H9 (cell line): ENCODE results near the gene MSLN. TPM values are rescaled to one million over a fixed set of nuclear protein-coding genes. Genes with fewer than 3 reads are reported as not detected.

Source experiments
- DNase-seq: peaks from one replicate; pipeline ENCODE4 v3.0.0-alpha.2; 2017
- H2AFZ ChIP-seq: one replicate; pipeline ENCODE4 v1.6.1; 2013; ENCODE audit warnings: mild to moderate bottlenecking, low read length, control low read depth, moderate library complexity
- H2AK5ac ChIP-seq: 2 replicates; pipeline ENCODE4 v1.6.1; 2013; ENCODE audit warnings: low read length, control low read depth, mixed read lengths; ENCODE audit not compliant: insufficient read length
- H2BK120ac ChIP-seq: one replicate; pipeline ENCODE4 v1.6.1; 2013; ENCODE audit warnings: low read depth, mild to moderate bottlenecking, low read length, control low read depth, inconsistent platforms; ENCODE audit not compliant: poor library complexity, severe bottlenecking
- H2BK12ac ChIP-seq: 2 replicates; pipeline ENCODE4 v1.6.1; 2013; ENCODE audit warnings: low read length, control low read depth, mixed read lengths, low read depth; ENCODE audit not compliant: insufficient read length
- H2BK15ac ChIP-seq: 2 replicates; pipeline ENCODE4 v1.6.1; 2013; ENCODE audit warnings: low read depth, low read length, control low read depth
- H2BK20ac ChIP-seq: one replicate; pipeline ENCODE4 v1.6.1; 2013; ENCODE audit warnings: low read depth, mild to moderate bottlenecking, low read length, control low read depth, inconsistent platforms; ENCODE audit not compliant: poor library complexity, severe bottlenecking
- H2BK5ac ChIP-seq: 2 replicates; pipeline ENCODE4 v1.6.1; 2013; ENCODE audit warnings: low read length, control low read depth, mixed read lengths; ENCODE audit not compliant: insufficient read length
- H3K14ac ChIP-seq: 2 replicates; pipeline ENCODE4 v1.6.1; 2013; ENCODE audit warnings: low read length, control low read depth; ENCODE audit not compliant: insufficient read depth
- H3K18ac ChIP-seq: 2 replicates; pipeline ENCODE4 v1.6.1; 2013; ENCODE audit warnings: low read depth, mild to moderate bottlenecking, mixed read lengths, low read length, control low read depth; ENCODE audit not compliant: insufficient read length
- H3K23ac ChIP-seq: 2 replicates; pipeline ENCODE4 v1.6.1; 2013; ENCODE audit warnings: low read length, control low read depth, mixed read lengths, low read depth; ENCODE audit not compliant: insufficient read length
- H3K23me2 ChIP-seq: 2 replicates; pipeline ENCODE4 v1.6.1; 2013; ENCODE audit warnings: low read depth, mild to moderate bottlenecking, mixed read lengths, low read length, control low read depth; ENCODE audit not compliant: insufficient read length, poor library complexity, severe bottlenecking
- H3K27ac ChIP-seq: 2 replicates; pipeline ENCODE4 v1.5.1; 2013; ENCODE audit warnings: low read length, control low read depth, mixed read lengths, low read depth; ENCODE audit not compliant: insufficient read length
- H3K27me3 ChIP-seq: 2 replicates; pipeline ENCODE4 v1.6.1; 2013; ENCODE audit warnings: low read length, control low read depth, inconsistent platforms; ENCODE audit not compliant: insufficient read depth
- H3K4ac ChIP-seq: 2 replicates; pipeline ENCODE4 v1.6.1; 2013; ENCODE audit warnings: low read depth, mild to moderate bottlenecking, control low read depth, inconsistent platforms, low read length, moderate library complexity
- H3K4me1 ChIP-seq: 2 replicates; pipeline ENCODE4 v1.6.1; 2013; ENCODE audit warnings: low read length, control low read depth, inconsistent platforms; ENCODE audit not compliant: insufficient read depth
- H3K4me2 ChIP-seq: 2 replicates; pipeline ENCODE4 v1.6.1; 2013; ENCODE audit warnings: low read length, control low read depth, mixed read lengths; ENCODE audit not compliant: insufficient read length, insufficient read depth
- H3K56ac ChIP-seq: 2 replicates; pipeline ENCODE4 v1.6.1; 2013; ENCODE audit warnings: low read depth, mild to moderate bottlenecking, mixed read lengths, low read length, control low read depth; ENCODE audit not compliant: insufficient read length
- H3K79me1 ChIP-seq: 2 replicates; pipeline ENCODE4 v1.6.1; 2013; ENCODE audit warnings: low read depth, mild to moderate bottlenecking, moderate library complexity, low read length, control low read depth, inconsistent platforms; ENCODE audit not compliant: insufficient read depth, poor library complexity, severe bottlenecking
- H3K79me2 ChIP-seq: 2 replicates; pipeline ENCODE4 v1.6.1; 2013; ENCODE audit warnings: low read length, control low read depth, inconsistent platforms; ENCODE audit not compliant: insufficient read depth
- H3K9ac ChIP-seq: 2 replicates; pipeline ENCODE4 v1.6.1; 2013; ENCODE audit warnings: low read length, control low read depth, mixed read lengths; ENCODE audit not compliant: insufficient read length; ENCODE audit errors: extremely low read depth
- H3K9me3 ChIP-seq: one replicate; pipeline ENCODE4 v1.6.1; 2013; ENCODE audit warnings: low read depth, low read length, inconsistent platforms; ENCODE audit not compliant: control insufficient read depth
- H3T11ph ChIP-seq: one replicate; pipeline ENCODE4 v1.6.1; 2013; ENCODE audit warnings: mild to moderate bottlenecking, low read length, control low read depth, inconsistent platforms
- H4K20me1 ChIP-seq: one replicate; pipeline ENCODE4 v1.6.1; 2013; ENCODE audit not compliant: control insufficient read depth, insufficient read length, insufficient read depth
- H4K5ac ChIP-seq: 2 replicates; pipeline ENCODE4 v1.6.1; 2013; ENCODE audit warnings: low read depth, mild to moderate bottlenecking, mixed read lengths, low read length, control low read depth; ENCODE audit not compliant: insufficient read length
- H4K8ac ChIP-seq: replicated peaks from 2 replicates; pipeline ENCODE4 v1.6.1; 2013; ENCODE audit warnings: low read length, control low read depth, mixed read lengths, low read depth; ENCODE audit not compliant: insufficient read length
- H4K91ac ChIP-seq: 2 replicates; pipeline ENCODE4 v1.6.1; 2013; ENCODE audit warnings: low read depth, mild to moderate bottlenecking, moderate library complexity, mixed read lengths, low read length, control low read depth; ENCODE audit not compliant: insufficient read length
- H3K27ac Mint-ChIP-seq, 3 experiments: 2 replicates in 2 of 3; 3 replicates in 1 of 3; pipeline ENCODE4 v1.8.0; 2020 to 2021; ENCODE audit warnings: mixed read lengths in 3 of 3, mild to moderate bottlenecking in 1 of 3, moderate library complexity in 1 of 3
- H3K27me3 Mint-ChIP-seq: 2 replicates; pipeline ENCODE4 v1.8.0; 2021; ENCODE audit warnings: low read depth, mild to moderate bottlenecking, moderate library complexity, mixed read lengths
- H3K36me3 Mint-ChIP-seq, 3 experiments: 2 replicates in 2 of 3; 3 replicates in 1 of 3; pipeline ENCODE4 v1.8.0; 2020 to 2021; ENCODE audit warnings: low read depth in 3 of 3, mixed read lengths in 3 of 3; ENCODE audit not compliant: insufficient read depth in 1 of 3
- H3K4me1 Mint-ChIP-seq, 2 experiments: 2 replicates each; pipeline ENCODE4 v1.8.0; 2020; ENCODE audit warnings: mixed read lengths in 2 of 2
- H3K4me3 Mint-ChIP-seq, 2 experiments: 2 replicates in 1 of 2; 3 replicates in 1 of 2; pipeline ENCODE4 v1.8.0; 2020 to 2021; ENCODE audit warnings: mild to moderate bottlenecking in 2 of 2, mixed read lengths in 2 of 2, moderate library complexity in 1 of 2
- H3K9me3 Mint-ChIP-seq, 2 experiments: 2 replicates in 1 of 2; 3 replicates in 1 of 2; pipeline ENCODE4 v1.8.0; 2020; ENCODE audit warnings: mild to moderate bottlenecking in 2 of 2, mixed read lengths in 2 of 2, moderate library complexity in 1 of 2
- WGBS: extraction: QIAGEN DNeasy Blood & Tissue Kit; methylation state at CpG from one replicate; pipeline ENCODE4 v1.1.7; 2013; ENCODE audit warnings: missing lambda C conversion rate, low lambda C conversion rate, mixed read lengths; ENCODE audit not compliant: insufficient read length; ENCODE audit errors: extremely low coverage; 5-methylcytosine and 5-hydroxymethylcytosine counted together
- total RNA-seq: library from RNA; stranded (reverse); gene quantifications from 2 replicates; pipeline ENCODE4 v1.2.1, GENCODE V29; 2021
- TF ChIP-seq, protein P1 (sequence below): fragments of 200-600 bp; sonication (generic); conservative IDR thresholded peaks from 3 replicates; pipeline ENCODE4 v1.8.0; 2021; ENCODE audit warnings: antibody characterized with exemption, mild to moderate bottlenecking

MSLN gene
- total RNA-seq, 1 experiment from 2014 or later = 0.22 TPM

DNA sequence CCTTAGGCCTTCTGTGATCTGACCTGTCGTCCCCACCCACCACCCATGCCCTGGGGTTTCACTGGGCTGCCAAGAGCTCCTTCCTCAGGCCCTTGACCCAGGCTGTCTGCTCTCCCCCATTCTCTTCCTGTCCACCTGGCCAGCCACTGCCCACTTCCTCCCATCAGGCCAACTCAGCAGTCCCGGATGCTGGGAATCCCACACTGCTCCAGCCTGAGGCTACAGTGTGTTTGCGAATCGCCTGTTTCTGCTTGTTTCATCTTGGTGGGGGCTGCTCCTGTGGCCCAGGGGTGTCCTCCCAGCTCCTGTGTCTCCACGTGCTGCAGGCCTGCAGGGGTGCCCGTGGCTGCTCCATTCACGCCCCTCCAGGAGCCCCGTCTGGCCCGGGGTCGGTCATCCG is 46.5 kb upstream of the MSLN start:
- Histone ChIP-seq H2BK5ac (no peak overlapping the region), H3K9me3 (no peaks in the 10 kb centered on the region), H3K27me3 (no peaks in the 10 kb centered on the region; the same call in 1 of the 2 replicates), H2BK15ac (0 out of 2 replicates have a peak overlapping the region, but pooled peaks have one; percentile 7), H3K79me1 (no peaks in the 10 kb centered on the region), H3K27ac (no peak overlapping the region), H3K23ac (no peak overlapping the region), H3K18ac (no peak overlapping the region), H3K9ac (no peak overlapping the region), H3K4ac (no peak overlapping the region), H2AFZ (no peak overlapping the region), H4K20me1 (no peaks in the 10 kb centered on the region), H3K56ac (no peak overlapping the region), H3K79me2 (no peaks in the 10 kb centered on the region), H3K14ac (no peak overlapping the region), H2BK120ac (no peak overlapping the region), H3K4me1 (no peaks in the 10 kb centered on the region), H4K5ac (no peak overlapping the region), H4K91ac (no peak overlapping the region), H3K4me2 (no peak overlapping the region), H4K8ac (no peak overlapping the region), H2AK5ac (no peak overlapping the region), H3K23me2 (peaks cover 8% of the 10 kb centered on the region), H2BK12ac (no peak overlapping the region), H3T11ph (no peak overlapping the region), H2BK20ac (no peak overlapping the region)
- H3K27ac Mint-ChIP-seq = no peak overlapping the region
- H3K4me3 Mint-ChIP-seq = peak overlapping the region in 1 of 2 experiments; percentile 27; a peak in 1 of 5 replicates
- peaks cover 67% of the 10 kb centered on the region for H3K27me3 Mint-ChIP-seq
- DNase-seq = no peak
- no CpG with 5 or more reads among the region's 11 CpGs for WGBS
- no peaks in the 10 kb centered on the region; a peak in 2 of 5 replicates for H3K9me3 Mint-ChIP-seq
- H3K36me3 Mint-ChIP-seq = no peaks in the 10 kb centered on the region
- peaks cover 9 to 20% of the 10 kb centered on the region in 2 experiments for H3K4me1 Mint-ChIP-seq
- TF ChIP-seq, protein P1, sequence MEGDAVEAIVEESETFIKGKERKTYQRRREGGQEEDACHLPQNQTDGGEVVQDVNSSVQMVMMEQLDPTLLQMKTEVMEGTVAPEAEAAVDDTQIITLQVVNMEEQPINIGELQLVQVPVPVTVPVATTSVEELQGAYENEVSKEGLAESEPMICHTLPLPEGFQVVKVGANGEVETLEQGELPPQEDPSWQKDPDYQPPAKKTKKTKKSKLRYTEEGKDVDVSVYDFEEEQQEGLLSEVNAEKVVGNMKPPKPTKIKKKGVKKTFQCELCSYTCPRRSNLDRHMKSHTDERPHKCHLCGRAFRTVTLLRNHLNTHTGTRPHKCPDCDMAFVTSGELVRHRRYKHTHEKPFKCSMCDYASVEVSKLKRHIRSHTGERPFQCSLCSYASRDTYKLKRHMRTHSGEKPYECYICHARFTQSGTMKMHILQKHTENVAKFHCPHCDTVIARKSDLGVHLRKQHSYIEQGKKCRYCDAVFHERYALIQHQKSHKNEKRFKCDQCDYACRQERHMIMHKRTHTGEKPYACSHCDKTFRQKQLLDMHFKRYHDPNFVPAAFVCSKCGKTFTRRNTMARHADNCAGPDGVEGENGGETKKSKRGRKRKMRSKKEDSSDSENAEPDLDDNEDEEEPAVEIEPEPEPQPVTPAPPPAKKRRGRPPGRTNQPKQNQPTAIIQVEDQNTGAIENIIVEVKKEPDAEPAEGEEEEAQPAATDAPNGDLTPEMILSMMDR = no peak
